ENCODE data around the gene CBARP. TPM values are rescaled to one million over a fixed set of nuclear protein-coding genes. Genes with fewer than 3 reads are reported as not detected.

CBARP gene
- total and polyA plus RNA-seq, 2 of the 13 experiments (the other 11 are each of a cell fraction or from before 2014, with no cell fraction given), result 1.2 to 1.4 TPM

DNA sequence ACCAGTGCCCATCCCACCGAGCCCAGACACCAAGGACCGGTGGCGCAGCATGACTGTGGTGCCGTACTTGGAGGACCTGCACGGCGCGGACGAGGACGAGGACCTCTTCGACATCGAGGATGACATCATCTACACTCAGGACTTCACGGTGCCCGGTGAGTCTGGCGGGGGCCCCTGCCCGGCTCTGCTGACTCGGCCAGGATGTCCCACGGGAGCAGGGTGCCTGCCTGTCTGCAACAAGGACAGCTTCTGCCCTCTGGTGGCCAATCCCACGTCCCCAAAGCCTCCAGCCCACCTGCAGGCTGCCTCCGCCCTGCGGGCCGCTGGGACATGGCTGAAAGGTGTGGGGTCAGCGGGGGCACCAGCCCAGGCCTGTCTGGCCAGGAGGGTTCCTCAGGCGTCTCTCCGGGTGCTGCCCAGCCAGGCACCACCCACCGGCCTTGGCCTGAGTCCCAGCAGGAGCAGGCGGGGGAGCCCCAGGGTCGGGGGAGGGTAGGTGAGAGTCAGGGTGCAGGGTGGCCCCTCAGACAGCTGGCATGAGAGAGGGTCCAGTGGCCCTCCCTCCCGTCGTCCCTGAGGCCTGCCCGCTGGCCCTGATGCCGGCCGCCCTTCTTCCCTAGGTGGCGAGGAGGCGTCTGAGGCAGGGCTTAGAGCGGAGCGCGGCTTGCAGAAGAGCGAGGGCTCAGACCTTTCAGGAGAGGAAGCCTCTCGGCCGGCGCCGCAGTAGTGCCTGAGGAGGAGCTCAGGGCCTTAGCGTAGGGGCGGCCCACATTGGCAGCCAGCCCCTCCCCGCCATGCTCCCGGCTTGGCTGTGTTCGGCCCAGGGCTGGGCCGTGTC lies 14.6 kb downstream of the CBARP start (continued):
- TF ChIP-seq, protein P1, sequence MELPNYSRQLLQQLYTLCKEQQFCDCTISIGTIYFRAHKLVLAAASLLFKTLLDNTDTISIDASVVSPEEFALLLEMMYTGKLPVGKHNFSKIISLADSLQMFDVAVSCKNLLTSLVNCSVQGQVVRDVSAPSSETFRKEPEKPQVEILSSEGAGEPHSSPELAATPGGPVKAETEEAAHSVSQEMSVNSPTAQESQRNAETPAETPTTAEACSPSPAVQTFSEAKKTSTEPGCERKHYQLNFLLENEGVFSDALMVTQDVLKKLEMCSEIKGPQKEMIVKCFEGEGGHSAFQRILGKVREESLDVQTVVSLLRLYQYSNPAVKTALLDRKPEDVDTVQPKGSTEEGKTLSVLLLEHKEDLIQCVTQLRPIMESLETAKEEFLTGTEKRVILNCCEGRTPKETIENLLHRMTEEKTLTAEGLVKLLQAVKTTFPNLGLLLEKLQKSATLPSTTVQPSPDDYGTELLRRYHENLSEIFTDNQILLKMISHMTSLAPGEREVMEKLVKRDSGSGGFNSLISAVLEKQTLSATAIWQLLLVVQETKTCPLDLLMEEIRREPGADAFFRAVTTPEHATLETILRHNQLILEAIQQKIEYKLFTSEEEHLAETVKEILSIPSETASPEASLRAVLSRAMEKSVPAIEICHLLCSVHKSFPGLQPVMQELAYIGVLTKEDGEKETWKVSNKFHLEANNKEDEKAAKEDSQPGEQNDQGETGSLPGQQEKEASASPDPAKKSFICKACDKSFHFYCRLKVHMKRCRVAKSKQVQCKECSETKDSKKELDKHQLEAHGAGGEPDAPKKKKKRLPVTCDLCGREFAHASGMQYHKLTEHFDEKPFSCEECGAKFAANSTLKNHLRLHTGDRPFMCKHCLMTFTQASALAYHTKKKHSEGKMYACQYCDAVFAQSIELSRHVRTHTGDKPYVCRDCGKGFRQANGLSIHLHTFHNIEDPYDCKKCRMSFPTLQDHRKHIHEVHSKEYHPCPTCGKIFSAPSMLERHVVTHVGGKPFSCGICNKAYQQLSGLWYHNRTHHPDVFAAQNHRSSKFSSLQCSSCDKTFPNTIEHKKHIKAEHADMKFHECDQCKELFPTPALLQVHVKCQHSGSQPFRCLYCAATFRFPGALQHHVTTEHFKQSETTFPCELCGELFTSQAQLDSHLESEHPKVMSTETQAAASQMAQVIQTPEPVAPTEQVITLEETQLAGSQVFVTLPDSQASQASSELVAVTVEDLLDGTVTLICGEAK (IDR thresholded peaks at IDR 0.05), result no peak
- TF ChIP-seq, protein P1 (CRISPR knock-in tag; IDR thresholded peaks at IDR 0.05), result 0 out of 2 replicates have a peak, but pooled peaks have one; percentile 9
- TF ChIP-seq HNRNPLL (IDR thresholded peaks at IDR 0.05; ENCODE audit: low read depth, low read length, poor library complexity, severe bottlenecking), result peak; percentile 17
- TF ChIP-seq GZF1 (CRISPR knock-in tag; IDR thresholded peaks at IDR 0.05), result no peak
- TF ChIP-seq, protein P2, sequence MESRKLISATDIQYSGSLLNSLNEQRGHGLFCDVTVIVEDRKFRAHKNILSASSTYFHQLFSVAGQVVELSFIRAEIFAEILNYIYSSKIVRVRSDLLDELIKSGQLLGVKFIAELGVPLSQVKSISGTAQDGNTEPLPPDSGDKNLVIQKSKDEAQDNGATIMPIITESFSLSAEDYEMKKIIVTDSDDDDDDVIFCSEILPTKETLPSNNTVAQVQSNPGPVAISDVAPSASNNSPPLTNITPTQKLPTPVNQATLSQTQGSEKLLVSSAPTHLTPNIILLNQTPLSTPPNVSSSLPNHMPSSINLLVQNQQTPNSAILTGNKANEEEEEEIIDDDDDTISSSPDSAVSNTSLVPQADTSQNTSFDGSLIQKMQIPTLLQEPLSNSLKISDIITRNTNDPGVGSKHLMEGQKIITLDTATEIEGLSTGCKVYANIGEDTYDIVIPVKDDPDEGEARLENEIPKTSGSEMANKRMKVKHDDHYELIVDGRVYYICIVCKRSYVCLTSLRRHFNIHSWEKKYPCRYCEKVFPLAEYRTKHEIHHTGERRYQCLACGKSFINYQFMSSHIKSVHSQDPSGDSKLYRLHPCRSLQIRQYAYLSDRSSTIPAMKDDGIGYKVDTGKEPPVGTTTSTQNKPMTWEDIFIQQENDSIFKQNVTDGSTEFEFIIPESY (CRISPR knock-in tag; IDR thresholded peaks at IDR 0.05), result peak; percentile 70; the same call in 1 of the 2 replicates
- TF ChIP-seq SRY (CRISPR knock-in tag; IDR thresholded peaks at IDR 0.05), result no peak
- peak; percentile 26; the same call in 1 of the 2 replicates for TF ChIP-seq RAD21 (CRISPR knock-in tag; IDR thresholded peaks at IDR 0.05)
- TF ChIP-seq ATF7 (IDR thresholded peaks at IDR 0.05), result peak; percentile 78
- TF ChIP-seq ATF7 (CRISPR knock-in tag; IDR thresholded peaks at IDR 0.05), result no peak
- 0 out of 2 replicates have a peak, but pooled peaks have one; percentile 27 for TF ChIP-seq ZBTB7B (CRISPR knock-in tag; IDR thresholded peaks at IDR 0.05)
- peak; percentile 41 for TF ChIP-seq STAG1 (CRISPR knock-in tag; IDR thresholded peaks at IDR 0.05)
- no peak for TF ChIP-seq FIP1L1 (IDR thresholded peaks at IDR 0.05; ENCODE audit: borderline replicate concordance, insufficient read depth, low read depth, low read length)
